ENCODE data around the gene APOA5. TPM values are rescaled to one million over a fixed set of nuclear protein-coding genes. Genes with fewer than 3 reads are reported as not detected.

The APOA5 gene
- total and polyA plus RNA-seq, 2 donors (not counting 3 experiments of a cell fraction or from before 2014, with no cell fraction given) = not detected

DNA sequence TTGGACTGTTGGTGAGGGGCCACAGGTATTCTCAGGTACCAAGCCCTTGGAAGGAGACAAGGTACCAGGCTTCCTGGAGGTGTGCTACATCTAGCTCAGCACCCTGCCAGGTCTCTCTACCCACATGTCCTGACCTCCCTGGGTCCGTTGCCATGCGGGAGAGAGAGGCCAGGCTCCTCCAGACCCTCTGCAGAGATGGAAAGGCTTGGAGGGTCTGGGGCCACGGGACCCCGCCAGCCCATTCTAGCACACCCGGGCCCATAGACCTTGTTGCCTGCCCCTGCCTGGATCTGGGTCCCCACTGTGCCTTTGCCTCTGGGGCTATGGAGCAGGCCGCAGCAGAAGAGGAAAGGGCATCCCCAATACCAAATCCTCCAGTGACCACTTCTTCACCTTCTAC lies 35.8 kb upstream of the APOA5 start:
- DNase-seq (ENCODE audit: low read depth, low spot score) = no peak
- Histone ChIP-seq H3K4me2 (ENCODE audit: insufficient read depth, low read length) (no peak overlapping the region), H3K4me1 (ENCODE audit: control insufficient read depth, extremely low read depth, insufficient read depth, low read length) (no peaks in the 10 kb centered on the region), H3K27me3 (ENCODE audit: control insufficient read depth in 2 of 2, insufficient read depth in 2 of 2, low read length in 2 of 2) (no peaks in the 10 kb centered on the region), H3K9me3 (replicated peaks; ENCODE audit: control insufficient read depth, insufficient read depth, low read length) (no peaks in the 10 kb centered on the region), H3K4me3 (replicated peaks in 1 of 3; ENCODE audit: insufficient read depth in 1 of 3, low read depth in 1 of 3, low read length in 3 of 3) (no peak overlapping the region), H4K20me1 (replicated peaks; ENCODE audit: control insufficient read depth, extremely low read depth, insufficient read depth, low read length) (no peaks in the 10 kb centered on the region), H3K79me2 (ENCODE audit: control insufficient read depth, insufficient read depth, low read length) (no peaks in the 10 kb centered on the region), H3K27ac (ENCODE audit: insufficient read depth, low read depth, low read length) (no peak overlapping the region), H2AFZ (ENCODE audit: low read depth, low read length) (no peak overlapping the region), H3K36me3 (ENCODE audit: control insufficient read depth in 2 of 2, extremely low read depth in 1 of 2, insufficient read depth in 2 of 2, low read length in 2 of 2) (no peaks in the 10 kb centered on the region), H3K9me1 (replicated peaks; ENCODE audit: control insufficient read depth, extremely low read depth, insufficient read depth, low read length) (no peaks in the 10 kb centered on the region), H3K9ac (replicated peaks; ENCODE audit: extremely low read depth, insufficient read depth, low read length) (no peak overlapping the region)
- TF ChIP-seq GATA2 (IDR thresholded peaks at IDR 0.05; ENCODE audit: insufficient read depth, insufficient read length, low read depth, low read length) = no peak
- no peak for TF ChIP-seq FOS (IDR thresholded peaks at IDR 0.05; ENCODE audit: borderline replicate concordance, insufficient read depth, low read length)
- intact Hi-C loops (cut with micrococcal nuclease) = no loop called here
- FAIRE-seq = no peak
- ChIA-PET POLR2A (no interaction called here), CTCF (interaction anchor here (0.8 kb wide), 1 partner anchor 36 kb away, joined by 4 read pairs; the partner anchor contains the start of gene APOA5)
- dilution Hi-C loops (cut with MboI; ENCODE audit: extremely low pct_ligation_motif_present, low sequenced_read_pairs) = no loop called here
- BruUV-seq (replicated peaks) = no TSS peak

DNA sequence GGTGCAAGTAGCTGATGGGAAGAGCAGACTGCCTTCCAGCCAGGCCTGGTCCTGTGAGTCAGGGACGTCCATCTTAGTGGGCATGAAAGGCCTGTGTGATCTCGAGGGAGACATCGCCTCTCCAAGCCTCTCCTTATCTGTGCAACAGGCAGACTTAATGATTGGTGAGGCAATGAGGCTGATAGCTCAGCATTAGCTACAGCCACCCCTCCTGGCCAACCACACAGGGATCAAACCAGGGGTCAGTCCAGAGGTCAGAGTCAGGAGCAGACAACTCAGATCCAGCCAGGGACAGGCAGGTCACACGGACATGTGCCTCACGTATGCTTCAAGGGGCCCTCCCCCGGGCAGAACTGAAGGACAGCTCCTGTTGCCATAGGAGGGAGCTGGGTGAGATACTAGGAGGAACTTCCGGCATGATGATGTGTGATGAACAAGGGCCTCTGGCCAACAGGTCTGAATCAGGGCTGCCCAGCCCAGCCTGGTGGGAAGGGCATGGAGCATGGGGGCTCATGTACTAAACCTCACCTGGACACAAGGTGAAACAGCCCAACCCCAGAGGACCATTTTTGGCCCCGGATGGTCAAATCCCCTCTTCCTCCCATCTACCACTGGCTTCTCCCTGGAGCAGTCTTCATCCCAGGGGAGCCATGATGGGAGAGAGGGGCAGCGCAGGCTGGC lies 35.2 kb upstream of the APOA5 start:
- Histone ChIP-seq H3K4me1 (ENCODE audit: control insufficient read depth, extremely low read depth, insufficient read depth, low read length) (no peaks in the 10 kb centered on the region), H3K9ac (replicated peaks; ENCODE audit: extremely low read depth, insufficient read depth, low read length) (no peak overlapping the region), H3K9me3 (replicated peaks; ENCODE audit: control insufficient read depth, insufficient read depth, low read length) (no peaks in the 10 kb centered on the region), H3K79me2 (ENCODE audit: control insufficient read depth, insufficient read depth, low read length) (no peaks in the 10 kb centered on the region), H3K27me3 (ENCODE audit: control insufficient read depth in 2 of 2, insufficient read depth in 2 of 2, low read length in 2 of 2) (no peaks in the 10 kb centered on the region), H3K4me2 (ENCODE audit: insufficient read depth, low read length) (no peak overlapping the region), H3K36me3 (ENCODE audit: control insufficient read depth in 2 of 2, extremely low read depth in 1 of 2, insufficient read depth in 2 of 2, low read length in 2 of 2) (no peaks in the 10 kb centered on the region), H2AFZ (ENCODE audit: low read depth, low read length) (no peak overlapping the region), H4K20me1 (replicated peaks; ENCODE audit: control insufficient read depth, extremely low read depth, insufficient read depth, low read length) (no peaks in the 10 kb centered on the region), H3K4me3 (replicated peaks in 1 of 3; ENCODE audit: insufficient read depth in 1 of 3, low read depth in 1 of 3, low read length in 3 of 3) (no peak overlapping the region), H3K9me1 (replicated peaks; ENCODE audit: control insufficient read depth, extremely low read depth, insufficient read depth, low read length) (no peaks in the 10 kb centered on the region), H3K27ac (ENCODE audit: insufficient read depth, low read depth, low read length) (no peak overlapping the region)
- TF ChIP-seq, protein P1, sequence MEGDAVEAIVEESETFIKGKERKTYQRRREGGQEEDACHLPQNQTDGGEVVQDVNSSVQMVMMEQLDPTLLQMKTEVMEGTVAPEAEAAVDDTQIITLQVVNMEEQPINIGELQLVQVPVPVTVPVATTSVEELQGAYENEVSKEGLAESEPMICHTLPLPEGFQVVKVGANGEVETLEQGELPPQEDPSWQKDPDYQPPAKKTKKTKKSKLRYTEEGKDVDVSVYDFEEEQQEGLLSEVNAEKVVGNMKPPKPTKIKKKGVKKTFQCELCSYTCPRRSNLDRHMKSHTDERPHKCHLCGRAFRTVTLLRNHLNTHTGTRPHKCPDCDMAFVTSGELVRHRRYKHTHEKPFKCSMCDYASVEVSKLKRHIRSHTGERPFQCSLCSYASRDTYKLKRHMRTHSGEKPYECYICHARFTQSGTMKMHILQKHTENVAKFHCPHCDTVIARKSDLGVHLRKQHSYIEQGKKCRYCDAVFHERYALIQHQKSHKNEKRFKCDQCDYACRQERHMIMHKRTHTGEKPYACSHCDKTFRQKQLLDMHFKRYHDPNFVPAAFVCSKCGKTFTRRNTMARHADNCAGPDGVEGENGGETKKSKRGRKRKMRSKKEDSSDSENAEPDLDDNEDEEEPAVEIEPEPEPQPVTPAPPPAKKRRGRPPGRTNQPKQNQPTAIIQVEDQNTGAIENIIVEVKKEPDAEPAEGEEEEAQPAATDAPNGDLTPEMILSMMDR (IDR thresholded peaks at IDR 0.05; ENCODE audit: extremely low read depth in 1 of 2, insufficient read depth in 1 of 2, low read depth in 1 of 2, low read length in 2 of 2) = no peak
- TF ChIP-seq POLR2AphosphoS5 (IDR thresholded peaks at IDR 0.05; ENCODE audit: insufficient read depth, low read depth, low read length) = no peak
- no peak for TF ChIP-seq FOS (IDR thresholded peaks at IDR 0.05; ENCODE audit: borderline replicate concordance, insufficient read depth, low read length)
- TF ChIP-seq EZH2 (IDR thresholded peaks at IDR 0.05; ENCODE audit: borderline replicate concordance, low read depth, low read length, severe bottlenecking) = no peak
- intact Hi-C loops (cut with micrococcal nuclease) (no loop called here), dilution Hi-C loops (cut with MboI; ENCODE audit: extremely low pct_ligation_motif_present, low sequenced_read_pairs) (no loop called here)
- no peak for DNase-seq (ENCODE audit: low read depth, low spot score)
- BruUV-seq (replicated peaks) = no TSS peak
- CTCF ChIA-PET = interaction anchor here (0.7 to 0.8 kb wide), 2 partner anchors 9 to 35 kb away, joined by 4 read pairs; partner anchors contain the start of gene APOA5
- POLR2A ChIA-PET = no interaction called here
- FAIRE-seq = no peak
